ENCODE measurements around the gene LCN10.

The LCN10 gene

DNA sequence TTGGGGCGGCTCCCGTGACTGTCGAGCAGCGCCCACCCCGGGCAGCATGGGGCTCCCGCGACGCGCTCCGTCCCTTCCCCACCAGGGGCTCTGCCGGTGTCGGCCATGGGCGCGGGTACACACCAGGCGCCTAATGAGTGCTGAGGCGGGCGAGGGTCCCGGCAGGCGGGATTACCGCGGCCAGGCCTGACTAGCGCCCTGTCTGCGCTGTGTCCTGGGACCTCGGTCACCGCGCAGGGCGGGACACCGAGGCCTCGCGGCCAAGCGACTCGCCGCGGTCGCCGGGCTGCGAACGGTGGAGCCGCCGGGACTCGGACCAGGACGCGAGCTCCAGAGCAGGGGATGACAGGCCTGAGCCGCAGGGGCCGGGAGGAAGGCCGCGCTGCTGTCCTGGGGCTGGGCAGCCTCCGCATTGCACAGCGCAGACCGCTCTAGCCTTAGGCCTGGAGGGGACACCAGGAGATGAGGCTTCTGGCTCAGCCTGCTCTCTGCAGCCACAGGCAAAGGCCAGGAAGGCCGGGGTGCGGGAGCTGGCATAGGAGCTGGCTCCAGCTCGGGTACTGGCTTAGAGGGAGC lies 14.1 kb downstream of the LCN10 start:
- Histone ChIP-seq H3K4me3 (ENCODE audit: low read depth in 1 of 5, low read length in 5 of 5) (peak overlapping the region in 4 of 5 donors; percentile 74 to 98 (median 96)), H3K36me3 (ENCODE audit: control insufficient read depth in 5 of 5, insufficient read depth in 5 of 5, low read length in 5 of 5) (peaks cover 0 to 31% (median 27%) of the 10 kb centered on the region in 5 donors), H3K27me3 (ENCODE audit: control insufficient read depth in 5 of 5, insufficient read depth in 4 of 5, low read length in 5 of 5) (peaks cover 0 to 3% (median 0%) of the 10 kb centered on the region in 5 donors), H3K27ac (ENCODE audit: low read depth, low read length) (peak overlapping the region; percentile 30), H3K4me1 (ENCODE audit: control insufficient read depth in 5 of 5, insufficient read depth in 5 of 5, low read length in 5 of 5) (peaks cover 11 to 49% (median 37%) of the 10 kb centered on the region in 5 donors), H3K9ac (ENCODE audit: low read length in 5 of 5) (peak overlapping the region in 4 of 5 donors; percentile 70 to 86 (median 80)), H3K9me3 (ENCODE audit: control insufficient read depth in 5 of 5, low read length in 5 of 5) (no peaks in the 10 kb centered on the region)

DNA sequence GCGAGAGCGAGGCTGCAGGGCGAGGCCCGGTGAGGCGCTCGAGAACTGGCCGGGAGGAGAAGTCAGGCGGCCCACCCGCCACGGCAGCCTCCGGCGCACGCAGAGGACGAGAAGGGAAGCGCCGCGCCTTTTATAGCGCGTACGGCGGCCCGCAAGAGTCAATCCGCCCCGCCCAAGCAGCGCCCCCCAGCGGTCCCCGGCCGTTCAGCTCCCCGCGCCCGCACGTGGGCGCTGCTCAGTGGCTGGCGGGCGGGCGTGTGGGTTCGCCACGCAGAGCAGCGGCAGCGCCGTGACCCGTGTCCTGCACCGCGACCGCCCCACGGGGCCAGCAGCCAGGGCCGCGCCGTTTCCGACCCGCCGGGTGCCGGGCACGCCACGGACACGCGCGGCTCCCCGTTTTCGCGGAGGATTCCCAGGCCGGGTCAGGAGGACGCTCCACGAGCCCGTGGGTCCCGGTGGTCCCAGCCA lies 14.6 kb downstream of the LCN10 start:
- Histone ChIP-seq H3K9me3 (ENCODE audit: control insufficient read depth in 5 of 5, low read length in 5 of 5) (no peaks in the 10 kb centered on the region), H3K4me1 (ENCODE audit: control insufficient read depth in 5 of 5, insufficient read depth in 5 of 5, low read length in 5 of 5) (peaks cover 11 to 55% (median 42%) of the 10 kb centered on the region in 5 donors), H3K27me3 (ENCODE audit: control insufficient read depth in 5 of 5, insufficient read depth in 4 of 5, low read length in 5 of 5) (no peaks in the 10 kb centered on the region), H3K4me3 (ENCODE audit: low read depth in 1 of 5, low read length in 5 of 5) (peak overlapping the region in 4 of 5 donors; percentile 93 to 98 (median 98)), H3K27ac (ENCODE audit: low read depth, low read length) (peak overlapping the region; percentile 81), H3K9ac (ENCODE audit: low read length in 5 of 5) (peak overlapping the region in 4 of 5 donors; percentile 70 to 88 (median 82)), H3K36me3 (ENCODE audit: control insufficient read depth in 5 of 5, insufficient read depth in 5 of 5, low read length in 5 of 5) (peaks cover 0 to 36% (median 32%) of the 10 kb centered on the region in 5 donors)

DNA sequence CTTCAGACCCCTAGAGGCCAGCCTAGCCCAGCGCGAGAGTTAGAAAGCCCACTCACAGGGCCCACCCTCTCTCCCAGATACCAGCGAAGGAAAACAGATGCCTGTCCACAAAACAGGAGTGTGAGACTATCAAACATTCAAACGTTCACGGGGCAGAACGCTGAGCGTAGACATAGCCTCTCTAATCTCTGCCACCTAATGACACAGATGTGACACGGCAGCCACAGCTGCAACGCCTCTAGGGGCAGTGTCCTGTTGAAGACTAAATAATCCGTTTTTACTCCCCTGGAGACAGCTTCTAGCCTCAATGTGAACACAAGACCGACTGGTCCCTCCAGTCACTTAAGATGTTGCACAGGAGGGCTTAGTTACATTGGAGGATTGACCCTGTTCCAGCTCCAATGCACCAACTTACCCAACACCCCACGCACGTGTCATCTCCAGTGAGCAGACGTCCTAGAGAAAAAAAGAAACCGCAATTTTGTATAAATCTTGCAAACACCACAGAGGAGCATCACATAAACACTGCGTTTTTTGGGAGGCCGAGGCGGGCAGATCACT lies 16.0 kb downstream of the LCN10 start:
- H3K36me3 ChIP-seq (ENCODE audit: control insufficient read depth in 5 of 5, insufficient read depth in 5 of 5, low read length in 5 of 5), result peaks cover 0 to 50% (median 44%) of the 10 kb centered on the region in 5 donors
- H3K4me1 ChIP-seq (ENCODE audit: control insufficient read depth in 5 of 5, insufficient read depth in 5 of 5, low read length in 5 of 5), result peaks cover 11 to 68% (median 56%) of the 10 kb centered on the region in 5 donors
- H3K27ac ChIP-seq (ENCODE audit: low read depth, low read length), result peak overlapping the region; percentile 81
- no peaks in the 10 kb centered on the region for H3K27me3 ChIP-seq (ENCODE audit: control insufficient read depth in 5 of 5, insufficient read depth in 4 of 5, low read length in 5 of 5)
- H3K4me3 ChIP-seq (ENCODE audit: low read depth in 1 of 5, low read length in 5 of 5), result peak overlapping the region; percentile 90 to 98 (median 97)
- H3K9ac ChIP-seq (ENCODE audit: low read length in 5 of 5), result peak overlapping the region; percentile 31 to 88 (median 73)
- no peaks in the 10 kb centered on the region for H3K9me3 ChIP-seq (ENCODE audit: control insufficient read depth in 5 of 5, low read length in 5 of 5)

DNA sequence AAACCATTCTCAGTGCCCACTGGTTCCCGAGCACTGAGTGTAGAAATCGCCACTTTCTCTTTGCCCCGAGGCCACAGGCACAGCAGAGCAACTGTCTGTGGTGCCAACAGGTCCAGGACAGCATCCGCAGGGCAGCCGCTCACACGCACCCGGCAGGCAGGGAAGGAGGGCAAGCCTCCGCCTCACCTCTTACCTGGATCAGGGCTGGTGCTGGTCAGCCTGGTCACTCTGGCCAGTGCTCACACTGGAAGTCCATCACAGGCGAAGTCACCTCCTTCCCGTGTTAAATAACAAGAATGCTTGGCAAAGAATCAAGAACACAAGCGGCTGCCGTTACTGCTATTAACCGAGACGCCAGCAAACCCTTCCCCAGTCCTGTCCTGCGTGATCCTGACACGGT lies 16.6 kb downstream of the LCN10 start:
- peak overlapping the region; percentile 90 to 98 (median 97) for H3K4me3 ChIP-seq (ENCODE audit: low read depth in 1 of 5, low read length in 5 of 5)
- H3K9me3 ChIP-seq (ENCODE audit: control insufficient read depth in 5 of 5, low read length in 5 of 5), result no peaks in the 10 kb centered on the region
- H3K27ac ChIP-seq (ENCODE audit: low read depth, low read length), result peak overlapping the region; percentile 81
- no peaks in the 10 kb centered on the region for H3K27me3 ChIP-seq (ENCODE audit: control insufficient read depth in 5 of 5, insufficient read depth in 4 of 5, low read length in 5 of 5)
- H3K36me3 ChIP-seq (ENCODE audit: control insufficient read depth in 5 of 5, insufficient read depth in 5 of 5, low read length in 5 of 5), result peaks cover 0 to 56% (median 48%) of the 10 kb centered on the region in 5 donors
- H3K4me1 ChIP-seq (ENCODE audit: control insufficient read depth in 5 of 5, insufficient read depth in 5 of 5, low read length in 5 of 5), result peaks cover 11 to 74% (median 62%) of the 10 kb centered on the region in 5 donors
- H3K9ac ChIP-seq (ENCODE audit: low read length in 5 of 5), result peak overlapping the region in 4 of 5 donors; percentile 31 to 88 (median 61)

DNA sequence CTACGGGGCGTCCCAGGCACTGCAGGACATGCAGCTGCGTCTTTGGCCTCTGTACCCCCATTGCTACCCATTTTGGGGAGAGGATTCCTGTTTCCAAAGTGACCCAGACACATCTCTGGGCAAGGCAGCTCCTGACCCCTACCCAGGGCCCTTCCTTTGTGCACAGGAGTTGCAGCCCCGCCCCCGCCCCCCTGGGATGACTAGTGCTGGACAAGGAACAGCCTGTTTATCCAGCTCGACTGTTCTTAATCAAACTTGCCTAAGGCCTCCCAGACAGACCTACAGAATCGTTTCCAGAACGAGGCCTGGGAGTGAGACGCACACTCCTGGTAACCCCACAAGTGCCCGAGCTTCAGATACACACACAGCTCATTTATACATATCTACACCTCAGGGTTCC lies 17.1 kb downstream of the LCN10 start:
- peak overlapping the region; percentile 81 for H3K27ac ChIP-seq (ENCODE audit: low read depth, low read length)

DNA sequence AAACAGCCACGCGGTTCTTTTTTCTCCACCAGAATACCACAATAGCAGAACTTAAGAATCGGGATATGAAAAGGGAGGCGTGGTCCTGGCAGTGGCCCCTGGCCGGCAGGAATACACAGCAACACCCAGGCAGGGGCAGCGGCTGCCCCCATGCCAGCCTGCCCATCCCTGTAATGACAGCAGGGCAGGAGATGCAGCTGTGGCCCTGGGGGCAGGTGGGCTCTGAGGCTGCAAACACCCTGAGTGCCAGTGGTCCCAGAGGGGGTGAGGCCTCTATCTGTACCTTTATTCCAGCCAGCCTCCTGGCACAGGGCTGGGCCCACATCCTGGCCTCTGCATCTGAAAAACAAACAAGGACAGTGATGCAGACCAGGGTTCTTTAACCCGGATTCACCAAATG lies 18.0 kb downstream of the LCN10 start:
- Histone ChIP-seq H3K9me3 (ENCODE audit: control insufficient read depth in 5 of 5, low read length in 5 of 5) (no peaks in the 10 kb centered on the region), H3K27me3 (ENCODE audit: control insufficient read depth in 5 of 5, insufficient read depth in 4 of 5, low read length in 5 of 5) (no peaks in the 10 kb centered on the region), H3K4me1 (ENCODE audit: control insufficient read depth in 5 of 5, insufficient read depth in 5 of 5, low read length in 5 of 5) (peaks cover 11 to 85% (median 76%) of the 10 kb centered on the region in 5 donors), H3K36me3 (ENCODE audit: control insufficient read depth in 5 of 5, insufficient read depth in 5 of 5, low read length in 5 of 5) (peaks cover 0 to 59% (median 48%) of the 10 kb centered on the region in 5 donors), H3K4me3 (ENCODE audit: low read depth in 1 of 5, low read length in 5 of 5) (no peak overlapping the region), H3K27ac (ENCODE audit: low read depth, low read length) (no peak overlapping the region), H3K9ac (ENCODE audit: low read length in 5 of 5) (no peak overlapping the region)

More for the DNA sequence above, 17.1 kb downstream of the LCN10 start:
- peak overlapping the region in 1 of 5 donors; percentile 0 for H3K9ac ChIP-seq (ENCODE audit: low read length in 5 of 5)
- peak overlapping the region in 3 of 5 donors; percentile 93 to 98 (median 98) for H3K4me3 ChIP-seq (ENCODE audit: low read depth in 1 of 5, low read length in 5 of 5)
- H3K9me3 ChIP-seq (ENCODE audit: control insufficient read depth in 5 of 5, low read length in 5 of 5), result no peaks in the 10 kb centered on the region
- H3K4me1 ChIP-seq (ENCODE audit: control insufficient read depth in 5 of 5, insufficient read depth in 5 of 5, low read length in 5 of 5), result peaks cover 11 to 79% (median 67%) of the 10 kb centered on the region in 5 donors
- H3K36me3 ChIP-seq (ENCODE audit: control insufficient read depth in 5 of 5, insufficient read depth in 5 of 5, low read length in 5 of 5), result peaks cover 0 to 59% (median 48%) of the 10 kb centered on the region in 5 donors
- no peaks in the 10 kb centered on the region for H3K27me3 ChIP-seq (ENCODE audit: control insufficient read depth in 5 of 5, insufficient read depth in 4 of 5, low read length in 5 of 5)

DNA sequence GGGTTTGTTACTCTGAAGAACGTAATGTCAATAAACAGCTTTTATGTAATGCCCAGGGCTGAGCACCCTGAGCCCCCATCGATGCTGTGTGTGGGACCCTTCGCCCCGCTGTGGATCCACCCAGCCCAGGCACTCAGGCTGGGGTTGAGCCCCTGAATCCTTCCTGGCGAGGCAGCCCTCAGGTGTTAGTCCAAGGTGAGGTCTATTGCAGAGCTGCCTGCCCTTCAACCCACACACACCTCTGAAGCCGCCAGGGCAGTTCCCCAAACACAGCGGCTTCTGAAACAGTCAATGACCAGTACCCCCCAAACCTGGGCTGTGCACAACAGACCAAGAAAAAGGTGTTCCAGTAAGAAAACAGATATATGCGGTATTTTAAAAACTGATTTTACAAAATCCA lies 18.8 kb downstream of the LCN10 start:
- Histone ChIP-seq H3K9me3 (ENCODE audit: control insufficient read depth in 5 of 5, low read length in 5 of 5) (no peaks in the 10 kb centered on the region), H3K9ac (ENCODE audit: low read length in 5 of 5) (no peak overlapping the region), H3K36me3 (ENCODE audit: control insufficient read depth in 5 of 5, insufficient read depth in 5 of 5, low read length in 5 of 5) (peaks cover 0 to 59% (median 48%) of the 10 kb centered on the region in 5 donors), H3K27ac (ENCODE audit: low read depth, low read length) (no peak overlapping the region), H3K27me3 (ENCODE audit: control insufficient read depth in 5 of 5, insufficient read depth in 4 of 5, low read length in 5 of 5) (no peaks in the 10 kb centered on the region), H3K4me3 (ENCODE audit: low read depth in 1 of 5, low read length in 5 of 5) (no peak overlapping the region), H3K4me1 (ENCODE audit: control insufficient read depth in 5 of 5, insufficient read depth in 5 of 5, low read length in 5 of 5) (peaks cover 13 to 86% (median 77%) of the 10 kb centered on the region in 5 donors)

DNA sequence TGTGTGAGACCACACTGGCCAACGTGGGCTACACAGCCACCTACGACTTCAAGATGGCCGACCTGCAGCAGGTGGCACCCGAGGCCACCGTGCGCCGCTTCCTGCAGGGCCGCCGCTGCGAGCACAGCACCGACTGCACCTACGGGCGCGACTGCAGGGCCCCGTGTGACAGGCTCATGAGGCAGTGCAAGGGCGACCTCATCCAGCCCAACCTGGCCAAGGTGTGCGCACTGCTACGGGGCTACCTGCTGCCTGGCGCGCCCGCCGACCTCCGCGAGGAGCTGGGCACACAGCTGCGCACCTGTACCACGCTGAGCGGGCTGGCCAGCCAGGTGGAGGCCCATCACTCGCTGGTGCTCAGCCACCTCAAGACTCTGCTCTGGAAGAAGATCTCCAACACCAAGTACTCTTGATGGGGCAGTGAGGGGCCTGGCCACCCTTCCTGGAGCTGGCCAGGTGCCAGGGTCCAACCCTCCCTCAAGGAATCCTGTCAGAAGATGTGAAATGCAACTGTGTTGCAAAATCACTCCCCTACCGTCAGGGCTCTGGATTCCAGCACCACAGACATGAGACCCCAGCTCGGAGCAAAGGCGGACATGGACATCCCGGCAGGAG lies 19.3 kb downstream of the LCN10 start:
- Histone ChIP-seq H3K9me3 (ENCODE audit: control insufficient read depth in 5 of 5, low read length in 5 of 5) (no peaks in the 10 kb centered on the region), H3K36me3 (ENCODE audit: control insufficient read depth in 5 of 5, insufficient read depth in 5 of 5, low read length in 5 of 5) (peaks cover 0 to 59% (median 48%) of the 10 kb centered on the region in 5 donors), H3K4me1 (ENCODE audit: control insufficient read depth in 5 of 5, insufficient read depth in 5 of 5, low read length in 5 of 5) (peaks cover 13 to 81% (median 76%) of the 10 kb centered on the region in 5 donors), H3K27me3 (ENCODE audit: control insufficient read depth in 5 of 5, insufficient read depth in 4 of 5, low read length in 5 of 5) (no peaks in the 10 kb centered on the region), H3K4me3 (ENCODE audit: low read depth in 1 of 5, low read length in 5 of 5) (no peak overlapping the region), H3K27ac (ENCODE audit: low read depth, low read length) (no peak overlapping the region), H3K9ac (ENCODE audit: low read length in 5 of 5) (no peak overlapping the region)

DNA sequence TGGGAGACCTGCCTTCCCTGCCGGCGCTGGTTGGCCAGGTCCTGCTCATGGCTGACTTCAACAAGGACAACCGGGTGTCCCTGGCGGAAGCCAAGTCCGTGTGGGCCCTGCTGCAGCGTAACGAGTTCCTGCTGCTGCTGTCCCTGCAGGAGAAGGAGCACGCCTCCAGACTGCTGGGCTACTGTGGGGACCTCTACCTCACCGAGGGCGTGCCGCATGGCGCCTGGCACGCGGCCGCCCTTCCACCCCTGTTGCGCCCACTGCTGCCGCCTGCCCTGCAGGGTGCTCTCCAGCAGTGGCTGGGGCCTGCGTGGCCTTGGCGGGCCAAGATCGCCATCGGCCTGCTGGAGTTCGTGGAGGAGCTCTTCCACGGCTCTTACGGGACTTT lies 19.8 kb downstream of the LCN10 start:
- H3K9ac ChIP-seq (ENCODE audit: low read length in 5 of 5), result no peak overlapping the region
- no peaks in the 10 kb centered on the region for H3K9me3 ChIP-seq (ENCODE audit: control insufficient read depth in 5 of 5, low read length in 5 of 5)
- H3K4me1 ChIP-seq (ENCODE audit: control insufficient read depth in 5 of 5, insufficient read depth in 5 of 5, low read length in 5 of 5), result peaks cover 13 to 78% (median 76%) of the 10 kb centered on the region in 5 donors
- H3K4me3 ChIP-seq (ENCODE audit: low read depth in 1 of 5, low read length in 5 of 5), result no peak overlapping the region
- H3K27me3 ChIP-seq (ENCODE audit: control insufficient read depth in 5 of 5, insufficient read depth in 4 of 5, low read length in 5 of 5), result no peaks in the 10 kb centered on the region
- H3K27ac ChIP-seq (ENCODE audit: low read depth, low read length), result no peak overlapping the region
- H3K36me3 ChIP-seq (ENCODE audit: control insufficient read depth in 5 of 5, insufficient read depth in 5 of 5, low read length in 5 of 5), result peaks cover 0 to 59% (median 48%) of the 10 kb centered on the region in 5 donors

Measured in subcutaneous abdominal adipose tissue (tissue), 5 donors.